ENCODE results near the gene ADAMTS14.
"Not testable (repeated sequence)": the region's sequence is repeated elsewhere in the genome, so short reads cannot be mapped to it uniquely, and the experiment has no call there.

Gene ADAMTS14

DNA sequence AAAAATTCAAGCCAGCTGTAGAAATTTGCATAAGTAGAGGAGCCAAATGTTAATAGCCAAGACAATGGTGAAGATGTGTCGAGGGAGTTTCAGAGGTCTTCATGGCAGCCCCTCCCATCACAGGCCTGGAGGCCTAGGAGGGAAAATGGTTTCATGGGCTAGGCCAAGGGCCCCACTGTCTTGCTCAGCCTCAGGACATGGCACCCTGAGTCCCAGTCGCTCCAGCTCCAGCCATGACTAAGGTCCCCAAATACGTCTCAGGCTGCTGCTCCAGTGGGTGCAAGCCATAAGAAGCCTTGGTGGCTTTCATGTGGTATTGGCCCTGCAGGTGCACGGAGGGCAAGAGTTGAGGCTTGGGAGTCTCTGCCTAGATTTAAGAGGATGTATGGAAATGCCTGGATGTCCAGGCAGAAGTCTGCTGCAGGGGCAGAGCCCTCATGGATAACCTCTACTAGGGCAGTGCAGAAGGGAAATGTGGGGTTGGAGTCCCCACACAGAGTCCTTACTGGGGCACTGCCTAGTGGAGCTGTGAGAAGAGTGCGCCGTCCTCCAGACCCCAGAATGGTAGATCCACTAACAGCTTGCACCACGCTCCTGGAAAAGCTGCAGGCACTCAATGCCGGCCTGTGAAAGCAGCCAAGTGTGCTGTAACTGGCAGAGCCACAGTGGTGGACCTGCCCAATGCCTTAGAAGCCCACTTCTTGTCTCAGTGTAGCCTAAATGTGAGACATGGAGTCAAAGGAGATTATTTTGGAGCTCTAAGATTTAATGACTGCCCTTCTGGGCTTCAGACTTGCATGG is 93.7 kb downstream of the ADAMTS14 start:
- TF ChIP-seq, protein P1, sequence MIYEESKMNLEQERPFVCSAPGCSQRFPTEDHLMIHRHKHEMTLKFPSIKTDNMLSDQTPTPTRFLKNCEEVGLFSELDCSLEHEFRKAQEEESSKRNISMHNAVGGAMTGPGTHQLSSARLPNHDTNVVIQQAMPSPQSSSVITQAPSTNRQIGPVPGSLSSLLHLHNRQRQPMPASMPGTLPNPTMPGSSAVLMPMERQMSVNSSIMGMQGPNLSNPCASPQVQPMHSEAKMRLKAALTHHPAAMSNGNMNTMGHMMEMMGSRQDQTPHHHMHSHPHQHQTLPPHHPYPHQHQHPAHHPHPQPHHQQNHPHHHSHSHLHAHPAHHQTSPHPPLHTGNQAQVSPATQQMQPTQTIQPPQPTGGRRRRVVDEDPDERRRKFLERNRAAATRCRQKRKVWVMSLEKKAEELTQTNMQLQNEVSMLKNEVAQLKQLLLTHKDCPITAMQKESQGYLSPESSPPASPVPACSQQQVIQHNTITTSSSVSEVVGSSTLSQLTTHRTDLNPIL (CRISPR knock-in tag; IDR thresholded peaks at IDR 0.05; ENCODE audit: low read depth): no peak
- TF ChIP-seq ZNF70 (CRISPR knock-in tag; IDR thresholded peaks at IDR 0.05) (no peak), GLIS3 (CRISPR knock-in tag; IDR thresholded peaks at IDR 0.05) (no peak), ZNF8 (CRISPR knock-in tag; IDR thresholded peaks at IDR 0.05) (no peak)
- TF ChIP-seq, protein P2, sequence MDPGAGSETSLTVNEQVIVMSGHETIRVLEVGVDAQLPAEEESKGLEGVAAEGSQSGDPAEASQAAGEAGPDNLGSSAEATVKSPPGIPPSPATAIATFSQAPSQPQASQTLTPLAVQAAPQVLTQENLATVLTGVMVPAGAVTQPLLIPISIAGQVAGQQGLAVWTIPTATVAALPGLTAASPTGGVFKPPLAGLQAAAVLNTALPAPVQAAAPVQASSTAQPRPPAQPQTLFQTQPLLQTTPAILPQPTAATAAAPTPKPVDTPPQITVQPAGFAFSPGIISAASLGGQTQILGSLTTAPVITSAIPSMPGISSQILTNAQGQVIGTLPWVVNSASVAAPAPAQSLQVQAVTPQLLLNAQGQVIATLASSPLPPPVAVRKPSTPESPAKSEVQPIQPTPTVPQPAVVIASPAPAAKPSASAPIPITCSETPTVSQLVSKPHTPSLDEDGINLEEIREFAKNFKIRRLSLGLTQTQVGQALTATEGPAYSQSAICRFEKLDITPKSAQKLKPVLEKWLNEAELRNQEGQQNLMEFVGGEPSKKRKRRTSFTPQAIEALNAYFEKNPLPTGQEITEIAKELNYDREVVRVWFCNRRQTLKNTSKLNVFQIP (CRISPR knock-in tag; IDR thresholded peaks at IDR 0.05; ENCODE audit: borderline replicate concordance, low read depth): no peak
- no peak for ATAC-seq

DNA sequence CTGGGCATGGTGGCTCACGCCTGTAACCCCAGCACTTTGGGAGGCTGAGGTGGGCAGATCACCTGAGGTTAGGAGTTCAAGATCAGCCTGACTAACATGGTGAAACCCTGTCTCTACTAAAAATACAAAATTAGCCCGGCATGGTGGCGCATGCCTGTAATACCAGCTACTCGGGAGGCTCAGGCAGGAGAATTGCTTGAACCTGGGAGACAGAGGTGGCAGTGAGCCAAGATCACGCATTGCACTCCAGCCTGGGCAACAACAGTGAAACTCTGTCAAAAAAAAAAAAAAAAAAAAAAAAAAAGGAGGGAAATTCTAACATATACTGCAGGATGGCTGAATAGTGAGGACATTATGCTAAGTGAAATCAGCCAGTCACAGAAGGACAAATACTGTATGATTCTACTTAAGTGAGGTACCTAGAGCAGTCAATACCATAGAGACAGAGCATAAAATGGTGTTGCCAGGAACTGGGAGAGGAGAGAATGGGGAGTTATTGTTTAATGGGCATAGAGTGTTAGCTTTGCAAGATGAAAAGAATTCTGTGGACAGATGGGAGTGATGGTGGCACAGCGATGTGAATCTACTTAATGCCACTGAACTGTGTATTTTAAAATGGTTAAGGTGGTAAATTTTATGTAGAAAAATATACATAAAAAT is 95.8 kb downstream of the ADAMTS14 start:
- ATAC-seq: not testable (repeated sequence)

DNA sequence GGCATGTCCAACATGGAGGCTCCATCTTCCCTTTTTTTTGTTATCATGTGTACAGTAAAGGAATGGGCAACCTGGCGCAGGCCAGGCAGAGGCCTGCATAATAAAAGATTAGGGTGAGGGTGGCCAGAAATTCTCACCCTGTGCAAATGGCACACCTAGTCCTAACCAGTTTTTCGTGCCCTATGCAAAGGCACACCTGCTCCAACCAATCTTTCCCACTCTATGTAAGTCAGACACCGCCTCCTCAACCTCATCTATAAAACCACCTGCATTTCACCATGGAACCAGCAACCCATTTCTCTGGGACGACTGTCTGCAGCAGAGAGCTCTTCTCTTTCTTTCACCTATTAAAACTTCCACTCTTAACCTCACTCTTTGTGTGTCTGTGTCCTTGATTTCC is 96.8 kb downstream of the ADAMTS14 start:
- TF ChIP-seq TOX (CRISPR knock-in tag; IDR thresholded peaks at IDR 0.05; ENCODE audit: borderline replicate concordance) (no peak), GLIS3 (CRISPR knock-in tag; IDR thresholded peaks at IDR 0.05) (no peak), ESRRG (CRISPR knock-in tag; IDR thresholded peaks at IDR 0.05) (no peak), PPARA (CRISPR knock-in tag; IDR thresholded peaks at IDR 0.05; ENCODE audit: borderline replicate concordance) (no peak)
- TF ChIP-seq, protein P2 (CRISPR knock-in tag; IDR thresholded peaks at IDR 0.05; ENCODE audit: borderline replicate concordance, low read depth): no peak
- ATAC-seq: no peak

DNA sequence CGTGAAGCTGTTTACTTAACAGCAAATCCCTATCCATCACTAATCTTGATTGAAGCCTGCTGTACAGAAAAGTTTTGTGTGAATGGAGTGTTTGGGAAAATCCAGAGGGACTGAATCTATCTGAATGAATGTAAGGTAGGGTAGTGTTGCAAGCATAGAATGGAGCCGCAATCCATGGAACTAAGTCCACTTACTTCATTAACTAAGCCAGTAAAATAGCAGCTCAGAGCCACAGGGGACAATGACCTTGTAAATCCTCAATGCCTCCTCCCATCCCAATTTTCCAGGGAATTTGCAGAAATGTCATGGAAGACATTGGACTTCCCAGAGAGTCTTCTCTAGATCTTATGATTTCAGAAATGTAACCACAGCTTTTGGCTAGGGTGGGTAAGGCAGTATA is 97.7 kb downstream of the ADAMTS14 start:
- no peak for ATAC-seq
- TF ChIP-seq TOX (CRISPR knock-in tag; IDR thresholded peaks at IDR 0.05; ENCODE audit: borderline replicate concordance): no peak
- TF ChIP-seq, protein P2 (CRISPR knock-in tag; IDR thresholded peaks at IDR 0.05; ENCODE audit: borderline replicate concordance, low read depth): no peak
- no peak for TF ChIP-seq PPARA (CRISPR knock-in tag; IDR thresholded peaks at IDR 0.05; ENCODE audit: borderline replicate concordance)
- TF ChIP-seq, protein P3, sequence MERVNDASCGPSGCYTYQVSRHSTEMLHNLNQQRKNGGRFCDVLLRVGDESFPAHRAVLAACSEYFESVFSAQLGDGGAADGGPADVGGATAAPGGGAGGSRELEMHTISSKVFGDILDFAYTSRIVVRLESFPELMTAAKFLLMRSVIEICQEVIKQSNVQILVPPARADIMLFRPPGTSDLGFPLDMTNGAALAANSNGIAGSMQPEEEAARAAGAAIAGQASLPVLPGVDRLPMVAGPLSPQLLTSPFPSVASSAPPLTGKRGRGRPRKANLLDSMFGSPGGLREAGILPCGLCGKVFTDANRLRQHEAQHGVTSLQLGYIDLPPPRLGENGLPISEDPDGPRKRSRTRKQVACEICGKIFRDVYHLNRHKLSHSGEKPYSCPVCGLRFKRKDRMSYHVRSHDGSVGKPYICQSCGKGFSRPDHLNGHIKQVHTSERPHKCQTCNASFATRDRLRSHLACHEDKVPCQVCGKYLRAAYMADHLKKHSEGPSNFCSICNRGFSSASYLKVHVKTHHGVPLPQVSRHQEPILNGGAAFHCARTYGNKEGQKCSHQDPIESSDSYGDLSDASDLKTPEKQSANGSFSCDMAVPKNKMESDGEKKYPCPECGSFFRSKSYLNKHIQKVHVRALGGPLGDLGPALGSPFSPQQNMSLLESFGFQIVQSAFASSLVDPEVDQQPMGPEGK (CRISPR knock-in tag; IDR thresholded peaks at IDR 0.05; ENCODE audit: borderline replicate concordance): no peak
- no peak for TF ChIP-seq CSDC2 (CRISPR knock-in tag; IDR thresholded peaks at IDR 0.05)
- TF ChIP-seq SNAI2 (CRISPR knock-in tag; IDR thresholded peaks at IDR 0.05): no peak
- TF ChIP-seq ARNTL (CRISPR knock-in tag; IDR thresholded peaks at IDR 0.05; ENCODE audit: borderline replicate concordance, low read depth): no peak
- no peak for TF ChIP-seq ZNF565 (CRISPR knock-in tag; conservative IDR thresholded peaks at IDR 0.05; ENCODE audit: low read depth)

DNA sequence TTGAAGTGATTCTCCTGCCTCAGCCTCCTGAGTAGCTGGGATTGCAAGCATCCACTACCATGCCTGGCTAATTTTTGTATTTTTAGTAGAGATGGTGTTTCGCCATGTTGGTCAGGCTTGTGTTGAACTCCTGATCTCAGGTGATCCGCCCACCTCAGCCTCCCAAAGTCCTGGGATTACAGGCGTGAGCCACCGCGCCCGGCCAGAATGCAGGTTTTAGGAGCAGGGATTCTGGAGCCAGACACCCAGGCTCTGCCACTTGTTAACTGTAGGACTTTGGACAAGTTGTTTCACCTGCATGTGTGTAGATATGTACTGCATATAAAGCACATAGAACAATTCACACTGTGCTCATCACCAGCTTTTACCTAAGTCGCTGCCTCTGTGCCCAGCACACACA is 98.2 kb downstream of the ADAMTS14 start:
- not testable (repeated sequence) for ATAC-seq

Data from SK-N-SH treated with all-trans-retinoic acid at 6 μM for 48 hours (cell line).